ENCODE data around the gene POGK. TPM values are rescaled to one million over a fixed set of nuclear protein-coding genes. Genes with fewer than 3 reads are reported as not detected.
A peak's percentile ranks its signal among the peaks of the same experiment; 100 is the strongest.
"Not testable (repeated sequence)": the region's sequence is repeated elsewhere in the genome, so short reads cannot be mapped to it uniquely, and the experiment has no call there.

POGK gene
- total RNA-seq, 1 donor: 28.8 TPM

DNA sequence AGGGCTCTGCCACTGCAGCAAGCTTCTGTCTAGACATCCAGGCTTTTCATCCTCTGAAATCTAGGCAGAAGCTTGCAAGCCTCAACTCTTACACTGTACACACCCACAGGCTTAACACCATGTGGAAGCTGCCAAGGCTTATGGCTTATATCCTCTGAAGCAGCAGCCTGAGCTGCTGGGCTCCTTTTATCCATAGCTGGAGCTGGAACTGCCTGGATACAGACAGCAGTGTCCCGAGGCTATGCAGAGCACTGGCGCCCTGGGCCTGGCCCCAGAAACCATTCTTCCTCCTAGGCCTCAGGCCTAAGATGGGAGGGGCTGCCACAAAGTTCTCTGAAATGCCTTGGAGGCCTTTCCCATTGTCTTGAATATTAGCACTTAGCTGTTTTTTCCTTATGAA lies 19.3 kb upstream of the POGK start:
- H3K4me3 ChIP-seq (ENCODE audit: low read depth, low read length): no peak overlapping the region
- TF ChIP-seq, protein P1, sequence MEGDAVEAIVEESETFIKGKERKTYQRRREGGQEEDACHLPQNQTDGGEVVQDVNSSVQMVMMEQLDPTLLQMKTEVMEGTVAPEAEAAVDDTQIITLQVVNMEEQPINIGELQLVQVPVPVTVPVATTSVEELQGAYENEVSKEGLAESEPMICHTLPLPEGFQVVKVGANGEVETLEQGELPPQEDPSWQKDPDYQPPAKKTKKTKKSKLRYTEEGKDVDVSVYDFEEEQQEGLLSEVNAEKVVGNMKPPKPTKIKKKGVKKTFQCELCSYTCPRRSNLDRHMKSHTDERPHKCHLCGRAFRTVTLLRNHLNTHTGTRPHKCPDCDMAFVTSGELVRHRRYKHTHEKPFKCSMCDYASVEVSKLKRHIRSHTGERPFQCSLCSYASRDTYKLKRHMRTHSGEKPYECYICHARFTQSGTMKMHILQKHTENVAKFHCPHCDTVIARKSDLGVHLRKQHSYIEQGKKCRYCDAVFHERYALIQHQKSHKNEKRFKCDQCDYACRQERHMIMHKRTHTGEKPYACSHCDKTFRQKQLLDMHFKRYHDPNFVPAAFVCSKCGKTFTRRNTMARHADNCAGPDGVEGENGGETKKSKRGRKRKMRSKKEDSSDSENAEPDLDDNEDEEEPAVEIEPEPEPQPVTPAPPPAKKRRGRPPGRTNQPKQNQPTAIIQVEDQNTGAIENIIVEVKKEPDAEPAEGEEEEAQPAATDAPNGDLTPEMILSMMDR (IDR thresholded peaks at IDR 0.05; ENCODE audit: insufficient read depth, low read length): no peak
- DNase-seq (ENCODE audit: low read depth): no peak

DNA sequence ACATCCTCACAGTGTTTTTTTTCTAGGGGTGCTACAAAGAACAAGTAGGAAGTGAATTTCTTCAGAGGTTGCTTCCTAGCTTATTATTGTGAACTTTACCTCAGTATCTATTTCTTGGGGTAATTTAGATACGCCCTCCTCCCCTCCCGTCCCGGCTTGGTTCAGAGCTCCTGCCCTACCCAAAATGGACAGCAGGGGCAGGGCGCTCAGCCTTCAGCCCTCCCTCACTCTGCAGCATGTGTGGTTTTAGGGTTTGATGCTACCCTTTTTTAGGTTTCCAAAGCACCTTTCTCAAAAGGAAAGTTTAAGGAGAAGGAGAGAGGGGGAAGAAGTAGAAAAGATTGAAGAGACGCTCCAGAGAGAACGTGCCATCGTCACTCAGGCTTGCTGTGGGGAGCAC lies 16.9 kb upstream of the POGK start:
- H3K4me3 ChIP-seq (ENCODE audit: low read depth, low read length): no peak overlapping the region
- TF ChIP-seq, protein P1 (IDR thresholded peaks at IDR 0.05; ENCODE audit: insufficient read depth, low read length): peak; percentile 47
- DNase-seq (ENCODE audit: low read depth): no peak

DNA sequence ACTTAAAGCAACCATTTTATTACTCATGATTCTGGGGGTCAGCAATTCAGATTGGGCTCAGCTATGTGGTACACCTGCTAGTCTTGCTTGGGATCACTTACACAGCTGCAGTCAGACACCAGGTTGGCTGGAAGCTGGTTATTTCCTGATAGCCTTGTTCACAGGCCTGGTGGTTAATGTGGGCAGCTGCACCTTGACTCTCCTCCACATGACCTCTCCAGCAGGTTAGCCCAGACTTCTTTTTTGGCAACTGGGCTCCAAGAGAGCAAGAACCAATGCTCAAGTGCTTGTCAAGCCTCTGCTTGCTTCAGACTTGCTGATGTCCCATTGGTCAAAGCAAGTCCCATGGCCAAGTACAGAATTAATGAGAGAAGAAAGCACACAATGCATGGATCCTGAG lies 11.8 kb upstream of the POGK start:
- H3K4me3 ChIP-seq (ENCODE audit: low read depth, low read length): no peak overlapping the region
- DNase-seq (ENCODE audit: low read depth): no peak
- TF ChIP-seq, protein P1 (IDR thresholded peaks at IDR 0.05; ENCODE audit: insufficient read depth, low read length): no peak

DNA sequence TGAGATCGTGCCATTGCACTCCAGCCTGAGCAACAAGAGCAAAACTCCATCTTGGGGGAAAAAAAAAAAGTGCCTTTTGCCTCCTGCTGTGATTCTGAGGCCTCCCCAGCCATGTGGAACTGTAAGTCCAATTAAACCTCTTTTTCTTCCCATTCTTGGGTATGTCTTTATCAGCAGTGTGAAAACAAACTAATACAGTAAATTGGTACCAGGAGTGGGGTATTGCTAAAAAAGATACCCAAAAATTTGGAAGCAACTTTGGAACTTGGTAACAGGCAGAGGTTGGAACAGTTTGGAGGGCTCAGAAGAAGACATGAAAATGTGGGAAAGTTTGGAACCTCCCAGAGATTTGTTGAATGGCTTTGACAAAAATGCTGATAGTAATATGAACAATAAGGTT lies 9.5 kb upstream of the POGK start:
- DNase-seq (ENCODE audit: low read depth); H3K4me3 ChIP-seq (ENCODE audit: low read depth, low read length): not testable (repeated sequence)

DNA sequence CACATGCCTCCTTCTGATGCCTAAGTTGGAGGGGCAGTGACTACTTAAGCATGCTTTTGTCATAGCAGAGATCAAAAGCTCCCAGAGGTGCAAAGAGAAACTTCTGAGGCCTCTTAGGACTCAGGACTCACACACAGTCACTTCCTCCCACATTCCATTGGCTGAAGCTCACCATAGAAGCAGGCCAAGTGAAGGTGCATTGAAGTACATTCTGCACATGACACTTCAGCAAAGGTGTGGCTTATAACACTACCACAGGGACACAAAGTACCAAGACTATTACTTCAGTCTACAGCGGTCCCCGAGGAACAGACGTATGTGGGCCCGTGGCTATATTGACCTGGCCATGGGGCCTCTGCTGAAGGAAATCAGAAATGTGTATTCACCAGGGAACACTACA lies 2.5 kb upstream of the POGK start:
- H3K4me3 ChIP-seq (ENCODE audit: low read depth, low read length): no peak overlapping the region
- DNase-seq (ENCODE audit: low read depth): no peak
- TF ChIP-seq, protein P1 (IDR thresholded peaks at IDR 0.05; ENCODE audit: insufficient read depth, low read length): no peak

DNA sequence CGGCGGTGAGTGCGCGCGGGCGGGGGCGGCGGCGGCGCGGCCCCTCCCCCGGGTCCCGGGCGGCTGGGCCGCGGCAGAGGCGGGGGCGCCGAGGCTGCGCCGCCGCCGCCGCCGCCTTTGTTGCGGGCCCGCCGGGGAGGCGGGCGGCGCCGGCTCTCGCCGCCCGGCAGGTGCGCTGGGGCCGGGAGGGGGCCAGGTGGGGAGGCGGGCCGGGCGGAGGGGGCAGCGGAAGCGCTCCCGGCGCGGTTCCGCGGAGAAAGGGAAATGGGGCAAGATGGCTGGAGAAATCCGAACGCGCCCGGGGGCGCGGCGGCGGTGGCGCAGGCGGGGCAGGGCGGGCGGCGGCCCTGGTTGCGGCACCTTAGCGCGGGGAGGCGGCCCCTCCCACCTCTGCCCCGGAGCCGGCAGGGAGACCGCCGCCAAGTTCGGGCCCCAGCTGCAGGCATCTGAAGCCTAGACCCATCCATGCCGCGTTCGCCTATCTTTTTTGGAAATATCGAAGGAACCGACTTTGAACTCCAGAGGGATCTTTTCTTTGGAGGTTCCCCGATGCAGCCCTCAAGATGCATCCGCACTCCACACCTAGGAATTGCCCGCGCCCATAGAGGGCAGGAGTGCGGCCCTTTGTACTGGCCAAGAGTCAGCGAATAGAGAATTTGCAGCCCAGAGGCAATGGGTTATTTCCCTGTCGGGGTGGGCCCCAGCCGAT lies 479 bp downstream of the POGK start:
- peak; percentile 11 for DNase-seq (ENCODE audit: low read depth)
- TF ChIP-seq, protein P1 (IDR thresholded peaks at IDR 0.05; ENCODE audit: insufficient read depth, low read length): peak; percentile 33
- H3K4me3 ChIP-seq (ENCODE audit: low read depth, low read length): peak overlapping the region; percentile 77

DNA sequence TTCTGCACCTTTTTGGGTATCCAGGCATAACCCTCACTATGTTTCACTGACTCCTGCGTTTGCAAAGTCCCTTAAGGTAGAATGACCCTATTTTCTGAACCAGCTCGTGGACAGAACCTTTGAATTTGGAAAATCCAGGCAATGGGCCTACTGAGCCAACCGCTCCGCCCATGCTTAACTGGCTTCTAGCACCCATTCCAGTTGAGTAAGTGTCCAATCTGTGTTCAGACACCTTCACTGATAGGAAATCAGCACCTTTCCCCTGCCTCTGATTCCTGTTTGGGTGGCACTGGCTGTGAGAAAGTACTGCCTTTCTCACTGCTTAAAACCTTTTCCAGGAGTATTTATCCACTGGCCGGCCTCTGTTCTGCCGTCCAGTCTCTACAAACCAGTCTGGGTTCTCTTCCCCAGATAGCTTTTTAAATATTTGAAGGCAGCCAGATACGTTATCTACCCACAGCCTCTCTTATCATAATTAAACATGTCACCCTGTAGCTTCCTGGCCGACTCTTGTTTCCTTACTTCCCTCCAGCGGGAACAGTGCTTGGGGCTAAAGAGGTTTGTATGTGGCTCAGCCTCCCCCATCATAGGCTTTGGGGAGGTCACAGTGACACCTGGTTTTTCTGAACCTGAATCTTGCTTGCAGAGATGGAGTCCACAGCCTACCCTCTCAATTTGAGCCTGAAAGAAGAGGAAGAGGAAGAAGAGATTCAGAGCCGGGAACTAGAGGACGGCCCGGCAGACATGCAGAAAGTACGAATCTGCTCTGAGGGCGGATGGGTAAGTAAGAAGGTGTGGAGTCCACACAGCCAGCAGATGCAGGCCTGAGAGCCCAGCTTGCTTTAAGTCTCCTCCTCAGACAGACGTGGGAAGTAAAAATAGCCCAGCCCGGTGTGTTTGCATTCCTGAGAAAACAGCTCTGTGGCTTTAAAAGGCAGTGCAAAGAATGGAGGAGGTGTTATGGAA lies 1.3 kb downstream of the POGK start:
- peak overlapping the region; percentile 77 for H3K4me3 ChIP-seq (ENCODE audit: low read depth, low read length)
- TF ChIP-seq, protein P1 (IDR thresholded peaks at IDR 0.05; ENCODE audit: insufficient read depth, low read length): no peak
- peak; percentile 37 for DNase-seq (ENCODE audit: low read depth)
